Effector memory CD8-positive, alpha-beta T cell (primary cell): ENCODE data around the gene SUSD1.
A peak's percentile ranks its signal among the peaks of the same experiment; 100 is the strongest.

ENCODE experiments used
- ATAC-seq: fragments of 150-1000 bp; cut with Tn5 transposase; replicated peaks from 2 replicates; pipeline ENCODE4 v1.10.0; 2021; ENCODE audit warnings: mild to moderate bottlenecking, moderate library complexity
- DNase-seq, 3 experiments: peaks; one replicate each; pipeline ENCODE4 v3.0.0; 2021
- H3K27ac Mint-ChIP-seq, 2 donors: one replicate each; pipeline ENCODE4 v1.8.0; 2022; ENCODE audit warnings: mild to moderate bottlenecking in 2 of 2, mixed read lengths in 2 of 2, moderate library complexity in 2 of 2
- H3K27me3 Mint-ChIP-seq, 2 donors: one replicate each; pipeline ENCODE4 v1.8.0; 2022; ENCODE audit warnings: mixed read lengths in 2 of 2
- H3K36me3 Mint-ChIP-seq: one replicate; pipeline ENCODE4 v1.8.0; 2022; ENCODE audit warnings: mild to moderate bottlenecking, moderate library complexity, mixed read lengths; ENCODE audit not compliant: insufficient read depth
- H3K4me1 Mint-ChIP-seq, 2 donors: one replicate each; pipeline ENCODE4 v1.8.0; 2022; ENCODE audit warnings: low read depth in 2 of 2, mixed read lengths in 2 of 2
- H3K4me3 Mint-ChIP-seq, 2 donors: one replicate each; pipeline ENCODE4 v1.8.0; 2022; ENCODE audit warnings: mild to moderate bottlenecking in 2 of 2, mixed read lengths in 2 of 2, moderate library complexity in 2 of 2
- H3K9me3 Mint-ChIP-seq, 2 donors: one replicate each; pipeline ENCODE4 v1.8.0; 2022; ENCODE audit warnings: mixed read lengths in 2 of 2

The SUSD1 gene

GRCh38 chr9:112115970-112116753, 58.9 kb downstream of the SUSD1 start:
- no peak for DNase-seq
- Mint-ChIP-seq H3K36me3 (peaks cover 8% of the 10 kb centered on the region), H3K27ac (peak overlapping the region in 1 of 2 donors; percentile 55), H3K9me3 (no peaks in the 10 kb centered on the region), H3K4me1 (peaks cover 3% of the 10 kb centered on the region in 2 donors), H3K4me3 (no peak overlapping the region), H3K27me3 (no peaks in the 10 kb centered on the region)
- ATAC-seq, result no peak

- Mint-ChIP-seq H3K27me3 (no peaks in the 10 kb centered on the region), H3K4me1 (peaks cover 0 to 3% of the 10 kb centered on the region in 2 donors), H3K4me3 (no peak overlapping the region), H3K9me3 (no peaks in the 10 kb centered on the region), H3K36me3 (peaks cover 9% of the 10 kb centered on the region), H3K27ac (peak overlapping the region in 1 of 2 donors; percentile 24)
- ATAC-seq (no peak), DNase-seq (no peak)
These were observed 60.0 kb downstream of the SUSD1 start for GRCh38 chr9:112115109-112115508.

GRCh38 chr9:112112941-112113681, 62.0 kb downstream of the SUSD1 start:
- Mint-ChIP-seq H3K36me3 (peaks cover 9% of the 10 kb centered on the region), H3K27ac (no peak overlapping the region)
- ATAC-seq, result peak; percentile 45

GRCh38 chr9:112112519-112112918, 62.6 kb downstream of the SUSD1 start:
- DNase-seq, result no peak
- no peak for ATAC-seq
- no peak overlapping the region for H3K27ac Mint-ChIP-seq
- no peak overlapping the region for H3K4me3 Mint-ChIP-seq
- H3K9me3 Mint-ChIP-seq, result no peaks in the 10 kb centered on the region
- no peaks in the 10 kb centered on the region for H3K27me3 Mint-ChIP-seq
- peaks cover 0 to 3% of the 10 kb centered on the region in 2 donors for H3K4me1 Mint-ChIP-seq
- H3K36me3 Mint-ChIP-seq, result peaks cover 9% of the 10 kb centered on the region

More at GRCh38 chr9:112112941-112113681, 62.0 kb downstream of the SUSD1 start:
- DNase-seq, result peak in 2 of 3 experiments; percentile 8 to 12
- peaks cover 0 to 3% of the 10 kb centered on the region in 2 donors for H3K4me1 Mint-ChIP-seq
- no peaks in the 10 kb centered on the region for H3K27me3 Mint-ChIP-seq
- H3K4me3 Mint-ChIP-seq, result no peak overlapping the region
- H3K9me3 Mint-ChIP-seq, result no peaks in the 10 kb centered on the region

DNA sequence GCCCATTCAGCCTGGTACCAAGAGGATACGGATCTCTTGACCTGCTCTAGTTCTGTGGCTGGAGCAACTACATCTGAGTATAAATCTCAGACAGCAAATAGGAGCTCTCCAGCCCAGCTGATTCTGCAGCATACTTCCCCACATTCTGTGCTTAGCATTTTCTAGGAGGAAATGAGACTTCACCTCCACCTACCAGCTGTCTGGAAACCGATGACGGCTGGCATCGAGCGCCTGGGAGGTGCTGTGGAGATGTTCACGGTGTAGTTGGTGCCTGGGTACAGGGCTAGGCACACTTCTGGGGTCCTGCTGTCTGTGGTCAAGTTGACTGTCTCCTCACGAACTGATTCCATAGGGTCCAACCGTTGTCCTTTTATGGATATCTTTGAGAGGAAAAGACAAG, 63.6 kb downstream of the SUSD1 start:
- Mint-ChIP-seq H3K36me3 (peaks cover 13% of the 10 kb centered on the region), H3K9me3 (no peaks in the 10 kb centered on the region), H3K4me3 (no peak overlapping the region), H3K4me1 (peaks cover 0 to 3% of the 10 kb centered on the region in 2 donors), H3K27me3 (no peaks in the 10 kb centered on the region), H3K27ac (no peak overlapping the region)
- DNase-seq (no peak), ATAC-seq (no peak)

DNA sequence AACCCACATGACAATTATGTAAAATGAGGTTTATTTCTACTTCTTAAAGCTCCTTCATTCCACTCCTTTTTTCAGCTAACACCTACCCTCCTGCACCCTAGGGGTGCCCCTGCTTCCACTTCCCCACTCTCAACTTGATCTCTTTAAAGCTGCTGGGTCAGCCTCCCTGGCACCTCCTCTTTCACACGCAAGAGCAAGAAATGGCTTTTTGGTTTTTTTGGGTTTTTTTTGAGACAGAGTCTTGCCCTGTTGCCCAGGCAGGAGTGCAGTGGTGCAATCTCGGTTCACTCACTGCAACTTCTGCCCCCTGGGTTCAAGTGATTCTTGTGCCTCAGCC, 64.4 kb downstream of the SUSD1 start:
- no peak overlapping the region for H3K4me3 Mint-ChIP-seq
- DNase-seq (no peak), ATAC-seq (no peak)
- H3K9me3 Mint-ChIP-seq, result no peaks in the 10 kb centered on the region
- H3K27me3 Mint-ChIP-seq, result no peaks in the 10 kb centered on the region
- H3K27ac Mint-ChIP-seq, result peak overlapping the region in 1 of 2 donors; percentile 47
- peaks cover 0 to 3% of the 10 kb centered on the region in 2 donors for H3K4me1 Mint-ChIP-seq
- H3K36me3 Mint-ChIP-seq, result peaks cover 13% of the 10 kb centered on the region

DNA sequence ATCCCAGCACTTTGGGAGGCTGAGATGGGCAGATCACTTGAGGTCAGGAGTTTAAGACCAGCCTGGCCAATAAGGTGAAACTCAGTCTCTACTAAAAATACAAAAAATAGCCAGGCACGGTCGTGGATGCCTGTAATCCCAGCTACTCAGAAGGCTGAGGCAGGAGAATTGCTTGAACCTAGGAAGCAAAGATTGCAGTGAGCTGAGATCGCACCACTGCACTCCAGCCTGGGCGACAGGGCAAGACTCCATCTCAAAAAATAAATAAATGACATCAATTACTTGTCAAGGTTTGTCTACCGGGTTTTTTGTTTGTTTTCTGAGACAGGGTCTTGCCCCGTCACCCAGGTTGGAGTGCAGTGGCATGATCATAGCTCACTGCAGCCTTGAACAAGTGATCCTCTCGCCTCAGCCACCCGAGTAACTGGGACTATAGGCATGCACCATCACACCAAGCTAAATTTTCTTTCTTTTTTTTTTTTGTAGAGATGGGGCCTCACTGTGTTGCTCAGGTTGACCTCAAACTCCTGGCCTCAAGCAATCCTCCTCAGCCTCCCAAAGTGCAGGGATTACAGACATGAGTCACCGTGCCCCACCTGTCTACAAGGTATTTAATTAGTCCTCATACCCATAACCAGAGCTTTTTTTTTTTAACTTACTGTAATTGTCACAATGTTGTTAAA, 64.9 kb downstream of the SUSD1 start:
- ATAC-seq (no peak), DNase-seq (no peak)
- no peaks in the 10 kb centered on the region for H3K9me3 Mint-ChIP-seq
- peak overlapping the region in 1 of 2 donors; percentile 47 for H3K27ac Mint-ChIP-seq
- no peaks in the 10 kb centered on the region for H3K27me3 Mint-ChIP-seq
- H3K4me3 Mint-ChIP-seq, result no peak overlapping the region
- H3K4me1 Mint-ChIP-seq, result peaks cover 0 to 3% of the 10 kb centered on the region in 2 donors
- peaks cover 10% of the 10 kb centered on the region for H3K36me3 Mint-ChIP-seq

DNA sequence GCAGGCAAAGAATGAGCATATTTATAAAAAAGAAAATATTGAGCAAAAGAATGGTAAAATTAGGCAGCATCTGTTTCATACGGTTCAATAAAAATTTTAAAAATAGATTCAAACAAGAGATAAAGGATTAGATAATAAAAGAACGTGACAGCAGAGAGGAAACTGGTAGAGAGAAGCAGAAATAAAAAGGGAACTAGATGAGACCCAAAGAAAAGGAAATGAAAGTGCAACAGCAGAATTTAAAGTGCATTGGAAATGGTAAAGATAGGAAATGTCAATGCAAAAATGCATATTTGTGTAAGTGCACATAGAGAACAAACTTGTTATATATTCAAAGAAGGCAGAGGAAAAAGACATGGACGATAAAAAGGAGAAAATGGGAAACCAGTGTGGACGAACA, 70.2 kb downstream of the SUSD1 start:
- no peaks in the 10 kb centered on the region for H3K9me3 Mint-ChIP-seq
- ATAC-seq (no peak), DNase-seq (no peak)
- no peak overlapping the region for H3K4me3 Mint-ChIP-seq
- no peaks in the 10 kb centered on the region for H3K27me3 Mint-ChIP-seq
- H3K4me1 Mint-ChIP-seq, result peaks cover 0 to 3% of the 10 kb centered on the region in 2 donors
- no peak overlapping the region for H3K27ac Mint-ChIP-seq
- peaks cover 18% of the 10 kb centered on the region for H3K36me3 Mint-ChIP-seq

DNA sequence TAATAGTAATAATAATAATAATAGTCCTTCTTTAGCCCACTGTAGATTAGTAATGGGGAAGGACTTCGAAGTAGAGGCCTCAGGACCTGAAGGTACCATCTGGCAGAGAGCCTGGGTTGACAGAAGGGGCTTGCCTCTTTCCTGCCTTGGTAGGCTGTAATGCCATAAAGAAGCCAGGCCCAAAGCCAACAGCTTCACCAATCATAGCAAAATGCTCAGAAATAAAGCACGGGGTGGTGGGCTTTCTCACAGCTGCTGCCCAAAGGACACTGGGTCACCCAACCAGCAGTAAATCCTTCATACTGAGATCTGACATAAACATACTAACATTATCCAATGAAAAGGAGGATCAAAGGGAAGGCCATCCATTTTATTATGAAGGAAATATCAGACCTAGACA, 70.7 kb downstream of the SUSD1 start:
- Mint-ChIP-seq H3K27ac (no peak overlapping the region), H3K36me3 (peaks cover 18% of the 10 kb centered on the region), H3K9me3 (no peaks in the 10 kb centered on the region)

GRCh38 chr9:112103405-112103804, 71.7 kb downstream of the SUSD1 start:
- Mint-ChIP-seq H3K9me3 (no peaks in the 10 kb centered on the region), H3K27me3 (no peaks in the 10 kb centered on the region), H3K36me3 (peaks cover 18% of the 10 kb centered on the region), H3K4me1 (peaks cover 0 to 3% of the 10 kb centered on the region in 2 donors), H3K27ac (no peak overlapping the region), H3K4me3 (no peak overlapping the region)
- DNase-seq (no peak), ATAC-seq (no peak)

More for the DNA sequence above, 70.7 kb downstream of the SUSD1 start:
- ATAC-seq (no peak), DNase-seq (no peak)
- peaks cover 0 to 3% of the 10 kb centered on the region in 2 donors for H3K4me1 Mint-ChIP-seq
- no peaks in the 10 kb centered on the region for H3K27me3 Mint-ChIP-seq
- no peak overlapping the region for H3K4me3 Mint-ChIP-seq

DNA sequence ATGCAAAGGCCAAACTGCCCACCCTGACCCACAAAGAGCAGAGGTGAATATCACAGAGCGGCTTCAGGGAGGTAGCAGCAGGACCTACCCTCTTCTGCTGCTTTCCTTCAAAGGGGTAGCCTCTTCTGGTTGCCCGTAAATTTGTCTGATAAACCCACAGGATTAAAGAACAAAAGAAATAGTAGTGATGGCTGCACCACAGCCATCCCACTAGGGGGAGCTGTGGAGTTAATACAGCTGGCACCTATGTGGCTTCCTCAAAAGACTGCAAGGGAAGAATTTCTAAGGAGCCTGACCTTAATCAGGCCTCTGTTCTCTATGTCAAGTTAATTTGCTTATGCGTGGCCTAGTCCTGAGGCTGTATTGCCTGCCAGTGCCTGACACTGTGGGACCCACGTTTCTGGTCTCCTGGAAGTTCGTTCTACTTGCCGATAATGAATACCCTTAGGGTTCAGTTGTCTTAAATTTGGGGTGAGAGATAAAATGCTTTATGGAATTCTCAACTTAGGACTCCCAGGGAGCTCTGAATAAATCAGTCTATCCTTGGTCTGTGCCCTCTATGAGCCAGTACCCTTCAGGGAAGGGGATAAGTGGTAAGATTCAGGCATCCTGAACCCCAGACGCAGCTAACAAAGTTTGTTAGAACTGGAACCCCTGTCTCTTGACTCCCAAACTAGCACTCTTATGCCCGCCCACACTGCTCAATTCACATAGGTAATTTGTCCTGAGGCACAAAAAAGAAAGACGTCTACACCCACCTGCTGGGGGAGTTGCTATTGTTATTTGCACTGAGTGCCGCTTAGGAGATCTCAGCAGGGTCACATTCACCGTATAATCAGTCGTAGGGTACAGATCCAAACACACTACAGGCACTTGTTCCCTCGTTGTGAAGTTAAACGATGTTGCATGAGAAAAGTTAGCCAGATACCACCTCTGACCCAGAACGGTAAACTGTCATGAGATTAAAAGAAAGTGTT, 77.1 kb downstream of the SUSD1 start:
- DNase-seq, result peak; percentile 62 to 71 (median 69)
- Mint-ChIP-seq H3K36me3 (peaks cover 11% of the 10 kb centered on the region), H3K27me3 (no peaks in the 10 kb centered on the region), H3K9me3 (no peaks in the 10 kb centered on the region), H3K4me3 (no peak overlapping the region), H3K4me1 (peaks cover 15 to 25% of the 10 kb centered on the region in 2 donors), H3K27ac (no peak overlapping the region)
- peak; percentile 93 for ATAC-seq

- no peak for ATAC-seq
- peak overlapping the region; percentile 69 to 81 for H3K27ac Mint-ChIP-seq
These were observed 80.0 kb downstream of the SUSD1 start for GRCh38 chr9:112094948-112095681.

More at GRCh38 chr9:112094948-112095681, 80.0 kb downstream of the SUSD1 start:
- peaks cover 15 to 25% of the 10 kb centered on the region in 2 donors for H3K4me1 Mint-ChIP-seq
- no peaks in the 10 kb centered on the region for H3K27me3 Mint-ChIP-seq
- peak overlapping the region; percentile 11 to 44 for H3K4me3 Mint-ChIP-seq
- no peak for DNase-seq
- H3K36me3 Mint-ChIP-seq, result no peaks in the 10 kb centered on the region
- no peaks in the 10 kb centered on the region for H3K9me3 Mint-ChIP-seq
